ENCODE results near the gene POLR3H. TPM values are rescaled to one million over a fixed set of nuclear protein-coding genes. Genes with fewer than 3 reads are reported as not detected.

POLR3H gene
- total RNA-seq, 1 donor from 2014 or later, result 46.6 TPM

GRCh38 chr22:41511521-41511968 lies 32.7 kb downstream of the POLR3H start:
- no peaks in the 10 kb centered on the region for H3K27me3 Mint-ChIP-seq
- H3K27ac Mint-ChIP-seq, result no peak overlapping the region
- peaks cover 20% of the 10 kb centered on the region for H3K4me1 Mint-ChIP-seq (ENCODE audit: unreplicated experiment)
- no peak overlapping the region for H3K4me3 Mint-ChIP-seq
- DNase-seq (ENCODE audit: extremely low spot score, unreplicated experiment), result no peak
- peaks cover 24% of the 10 kb centered on the region for H3K36me3 Mint-ChIP-seq
- TF ChIP-seq CTCF (conservative IDR thresholded peaks at IDR 0.05), result no peak
- no peaks in the 10 kb centered on the region for H3K9me3 Mint-ChIP-seq

- TF ChIP-seq CTCF (conservative IDR thresholded peaks at IDR 0.05), result peak; percentile 39
- no peak overlapping the region for H3K27ac Mint-ChIP-seq
- no peak for DNase-seq (ENCODE audit: extremely low spot score, unreplicated experiment)
- H3K4me3 Mint-ChIP-seq, result no peak overlapping the region
- peaks cover 20% of the 10 kb centered on the region for H3K4me1 Mint-ChIP-seq (ENCODE audit: unreplicated experiment)
- H3K27me3 Mint-ChIP-seq, result no peaks in the 10 kb centered on the region
- H3K36me3 Mint-ChIP-seq, result peaks cover 24% of the 10 kb centered on the region
- no peaks in the 10 kb centered on the region for H3K9me3 Mint-ChIP-seq
Observed at GRCh38 chr22:41508770-41509170, 35.5 kb downstream of the POLR3H start.

- Mint-ChIP-seq H3K27me3 (no peaks in the 10 kb centered on the region), H3K36me3 (peaks cover 12% of the 10 kb centered on the region), H3K4me3 (no peak overlapping the region), H3K9me3 (no peaks in the 10 kb centered on the region), H3K27ac (peak overlapping the region; percentile 29), H3K4me1 (ENCODE audit: unreplicated experiment) (peaks cover 7% of the 10 kb centered on the region)
- DNase-seq (ENCODE audit: extremely low spot score, unreplicated experiment), result no peak
- TF ChIP-seq CTCF (conservative IDR thresholded peaks at IDR 0.05), result no peak
Observed at GRCh38 chr22:41507330-41508063, 36.8 kb downstream of the POLR3H start.

- H3K27me3 Mint-ChIP-seq, result no peaks in the 10 kb centered on the region
- H3K9me3 Mint-ChIP-seq, result no peaks in the 10 kb centered on the region
Observed at GRCh38 chr22:41505511-41506220, 38.6 kb downstream of the POLR3H start.

GRCh38 chr22:41504816-41505215 lies 39.5 kb downstream of the POLR3H start:
- DNase-seq (ENCODE audit: extremely low spot score, unreplicated experiment), result no peak
- Mint-ChIP-seq H3K27me3 (no peaks in the 10 kb centered on the region), H3K4me1 (ENCODE audit: unreplicated experiment) (no peaks in the 10 kb centered on the region), H3K9me3 (no peaks in the 10 kb centered on the region), H3K36me3 (peaks cover 6% of the 10 kb centered on the region), H3K4me3 (no peak overlapping the region), H3K27ac (no peak overlapping the region)
- no peak for TF ChIP-seq CTCF (conservative IDR thresholded peaks at IDR 0.05)

More at GRCh38 chr22:41505511-41506220, 38.6 kb downstream of the POLR3H start:
- no peak overlapping the region for H3K4me3 Mint-ChIP-seq
- H3K36me3 Mint-ChIP-seq, result peaks cover 6% of the 10 kb centered on the region
- no peak overlapping the region for H3K27ac Mint-ChIP-seq
- DNase-seq (ENCODE audit: extremely low spot score, unreplicated experiment), result no peak
- no peak for TF ChIP-seq CTCF (conservative IDR thresholded peaks at IDR 0.05)
- H3K4me1 Mint-ChIP-seq (ENCODE audit: unreplicated experiment), result no peaks in the 10 kb centered on the region
